ENCODE data around the gene TFCP2L1.
"Not testable (repeated sequence)": the region's sequence is repeated elsewhere in the genome, so short reads cannot be mapped to it uniquely, and the experiment has no call there.

The TFCP2L1 gene

GRCh38 chr2:121281694-121282093, 3.3 kb downstream of the TFCP2L1 start:
- TF ChIP-seq, protein P1, sequence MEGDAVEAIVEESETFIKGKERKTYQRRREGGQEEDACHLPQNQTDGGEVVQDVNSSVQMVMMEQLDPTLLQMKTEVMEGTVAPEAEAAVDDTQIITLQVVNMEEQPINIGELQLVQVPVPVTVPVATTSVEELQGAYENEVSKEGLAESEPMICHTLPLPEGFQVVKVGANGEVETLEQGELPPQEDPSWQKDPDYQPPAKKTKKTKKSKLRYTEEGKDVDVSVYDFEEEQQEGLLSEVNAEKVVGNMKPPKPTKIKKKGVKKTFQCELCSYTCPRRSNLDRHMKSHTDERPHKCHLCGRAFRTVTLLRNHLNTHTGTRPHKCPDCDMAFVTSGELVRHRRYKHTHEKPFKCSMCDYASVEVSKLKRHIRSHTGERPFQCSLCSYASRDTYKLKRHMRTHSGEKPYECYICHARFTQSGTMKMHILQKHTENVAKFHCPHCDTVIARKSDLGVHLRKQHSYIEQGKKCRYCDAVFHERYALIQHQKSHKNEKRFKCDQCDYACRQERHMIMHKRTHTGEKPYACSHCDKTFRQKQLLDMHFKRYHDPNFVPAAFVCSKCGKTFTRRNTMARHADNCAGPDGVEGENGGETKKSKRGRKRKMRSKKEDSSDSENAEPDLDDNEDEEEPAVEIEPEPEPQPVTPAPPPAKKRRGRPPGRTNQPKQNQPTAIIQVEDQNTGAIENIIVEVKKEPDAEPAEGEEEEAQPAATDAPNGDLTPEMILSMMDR (conservative IDR thresholded peaks at IDR 0.05; ENCODE audit: low read depth, low read length) = no peak
- no peak overlapping the region for H3K4me3 ChIP-seq (ENCODE audit: low read depth, low read length)
- DNase-seq (ENCODE audit: low read depth) = no peak

DNA sequence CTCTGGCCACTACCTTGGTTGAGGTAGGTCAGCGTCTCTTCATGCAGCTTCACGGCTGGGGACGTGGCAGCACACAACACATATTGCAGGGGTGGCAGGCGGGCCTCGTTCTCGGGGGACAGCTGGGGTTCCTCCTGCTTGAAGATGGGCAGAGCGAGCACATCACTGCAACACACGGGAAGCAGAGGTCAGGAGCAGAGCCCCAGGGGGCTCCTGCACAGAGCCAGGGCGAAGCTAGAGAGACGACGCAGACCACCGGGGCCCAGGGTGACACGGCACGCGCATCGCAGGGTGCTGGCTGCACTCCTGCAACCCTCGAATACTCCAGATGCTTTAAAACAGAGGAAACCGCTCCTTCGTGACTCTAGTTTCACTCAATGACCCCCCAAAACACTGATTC, 3.9 kb downstream of the TFCP2L1 start:
- no peak for DNase-seq (ENCODE audit: low read depth)
- no peak overlapping the region for H3K4me3 ChIP-seq (ENCODE audit: low read depth, low read length)
- TF ChIP-seq, protein P1 (conservative IDR thresholded peaks at IDR 0.05; ENCODE audit: low read depth, low read length) = no peak

DNA sequence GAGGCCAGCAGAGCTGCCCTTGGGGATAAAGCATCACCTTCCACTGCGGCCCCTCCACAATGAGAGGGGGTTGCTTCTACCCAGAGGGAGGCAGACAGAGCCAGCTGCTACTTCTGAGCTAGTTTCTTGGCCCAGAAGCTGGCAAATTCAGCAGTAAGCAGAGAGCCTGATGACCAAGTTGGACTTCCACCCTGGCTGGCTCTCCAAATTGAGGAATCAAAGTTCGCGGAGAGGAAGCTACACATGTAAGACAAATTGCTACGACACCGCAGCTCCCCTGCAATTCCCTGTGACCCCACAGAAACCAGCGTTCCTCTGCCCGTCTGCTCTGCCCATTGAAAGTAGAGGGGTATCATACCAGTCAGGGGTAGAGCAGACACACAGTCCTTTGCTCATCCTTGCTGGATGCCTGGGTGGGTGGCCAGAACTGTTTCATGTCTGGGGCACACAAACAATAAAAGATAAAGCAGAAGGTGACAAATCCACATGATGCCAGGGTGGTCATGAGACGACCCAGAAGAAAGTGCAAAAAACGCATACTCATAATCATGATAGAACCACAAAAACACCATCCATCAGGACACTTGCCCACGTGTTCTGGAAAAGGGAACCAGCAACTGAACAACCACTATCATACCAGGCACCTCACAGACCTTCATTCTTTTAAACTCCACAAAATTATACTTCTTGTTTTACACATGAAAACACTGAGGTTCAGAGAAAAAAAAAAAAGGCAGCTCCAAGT, 5.4 kb downstream of the TFCP2L1 start:
- DNase-seq (ENCODE audit: low read depth) = no peak
- H3K4me3 ChIP-seq (ENCODE audit: low read depth, low read length) = no peak overlapping the region
- TF ChIP-seq, protein P1 (conservative IDR thresholded peaks at IDR 0.05; ENCODE audit: low read depth, low read length) = no peak

DNA sequence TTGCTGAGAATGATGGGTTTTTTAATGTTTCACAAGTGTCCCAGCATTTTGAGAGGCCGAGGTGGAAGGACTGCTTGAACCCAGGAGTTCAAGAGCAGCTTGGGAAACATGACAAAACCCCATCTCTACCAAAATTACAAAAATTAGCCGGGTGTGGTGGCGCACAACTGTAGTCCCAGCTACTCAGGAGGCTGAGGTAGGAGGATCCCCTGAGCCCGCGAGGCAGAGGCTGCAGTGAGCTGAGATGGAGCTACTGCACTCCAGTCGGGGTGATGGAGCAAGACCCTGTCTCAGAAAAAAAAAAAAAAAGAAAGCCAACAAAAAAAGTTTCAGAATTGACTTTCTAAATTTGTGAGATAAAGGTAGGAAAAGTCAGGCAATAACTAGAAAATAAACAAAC, 8.7 kb downstream of the TFCP2L1 start:
- no peak overlapping the region for H3K4me3 ChIP-seq (ENCODE audit: low read depth, low read length)
- no peak for DNase-seq (ENCODE audit: low read depth)
- TF ChIP-seq, protein P1 (conservative IDR thresholded peaks at IDR 0.05; ENCODE audit: low read depth, low read length) = no peak

GRCh38 chr2:121273116-121273515, 11.9 kb downstream of the TFCP2L1 start:
- H3K4me3 ChIP-seq (ENCODE audit: low read depth, low read length) = no peak overlapping the region
- no peak for DNase-seq (ENCODE audit: low read depth)
- TF ChIP-seq, protein P1 (conservative IDR thresholded peaks at IDR 0.05; ENCODE audit: low read depth, low read length) = no peak

DNA sequence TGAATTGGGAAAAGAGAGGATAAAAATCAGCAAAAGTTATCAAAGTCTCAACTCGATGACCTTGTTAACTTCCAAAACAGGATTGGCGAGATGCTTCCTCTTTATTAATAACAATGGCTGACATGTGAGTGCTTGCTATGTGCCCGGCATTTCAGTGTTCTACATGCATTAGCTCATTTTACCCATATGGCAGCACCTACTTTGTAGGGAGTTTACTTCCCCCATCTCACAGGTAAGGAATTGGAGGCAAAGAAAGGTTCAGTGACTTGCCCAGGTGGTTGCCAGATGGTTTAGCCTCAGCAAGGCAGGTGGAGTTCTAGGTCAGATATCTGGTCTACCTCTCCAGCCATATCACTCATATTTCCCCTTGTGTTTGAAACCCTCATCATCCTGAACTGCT, 12.4 kb downstream of the TFCP2L1 start:
- DNase-seq (ENCODE audit: low read depth) = no peak
- H3K4me3 ChIP-seq (ENCODE audit: low read depth, low read length) = no peak overlapping the region
- TF ChIP-seq, protein P1 (conservative IDR thresholded peaks at IDR 0.05; ENCODE audit: low read depth, low read length) = no peak

DNA sequence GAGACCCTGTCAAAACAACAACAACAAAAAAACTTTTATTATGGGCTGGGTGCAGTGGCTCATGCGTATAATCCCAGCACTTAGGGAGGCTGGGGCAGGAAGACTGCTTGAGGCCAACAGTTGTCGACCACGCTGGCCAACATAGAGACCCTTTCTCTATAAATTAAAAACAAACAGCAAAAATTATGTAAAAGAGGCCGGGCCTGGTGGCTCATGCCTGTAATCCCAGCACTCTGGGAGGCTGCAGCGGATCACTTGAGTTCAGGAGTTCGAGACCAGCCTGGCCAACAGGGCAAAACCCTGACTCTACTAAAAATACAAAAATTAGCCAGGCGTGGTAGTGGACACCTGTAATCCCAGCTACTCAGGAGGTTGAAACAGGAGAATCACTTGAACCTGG, 15.6 kb downstream of the TFCP2L1 start:
- DNase-seq (ENCODE audit: low read depth); H3K4me3 ChIP-seq (ENCODE audit: low read depth, low read length): not testable (repeated sequence)
